Peyer's patch (tissue), 4 donors: Measurements from ENCODE around the gene DCDC2.

Source experiments
- CTCF ChIP-seq, 6 experiments: fragments of 450-650 bp in 4 of 6; fragments of 200-600 bp in 2 of 6; sonication (generic) in 1 of 6; IDR thresholded peaks; one replicate each; pipeline ENCODE4 v1.5.1; 2017 to 2019; ENCODE audit warnings: antibody characterized with exemption in 6 of 6, mild to moderate bottlenecking in 3 of 6, moderate library complexity in 1 of 6
- POLR2A ChIP-seq, 2 donors: fragments of 450-650 bp; IDR thresholded peaks; one replicate each; pipeline ENCODE4 v1.5.1; 2017; ENCODE audit warnings: antibody characterized with exemption in 2 of 2, mild to moderate bottlenecking in 2 of 2, moderate library complexity in 2 of 2

DNA sequence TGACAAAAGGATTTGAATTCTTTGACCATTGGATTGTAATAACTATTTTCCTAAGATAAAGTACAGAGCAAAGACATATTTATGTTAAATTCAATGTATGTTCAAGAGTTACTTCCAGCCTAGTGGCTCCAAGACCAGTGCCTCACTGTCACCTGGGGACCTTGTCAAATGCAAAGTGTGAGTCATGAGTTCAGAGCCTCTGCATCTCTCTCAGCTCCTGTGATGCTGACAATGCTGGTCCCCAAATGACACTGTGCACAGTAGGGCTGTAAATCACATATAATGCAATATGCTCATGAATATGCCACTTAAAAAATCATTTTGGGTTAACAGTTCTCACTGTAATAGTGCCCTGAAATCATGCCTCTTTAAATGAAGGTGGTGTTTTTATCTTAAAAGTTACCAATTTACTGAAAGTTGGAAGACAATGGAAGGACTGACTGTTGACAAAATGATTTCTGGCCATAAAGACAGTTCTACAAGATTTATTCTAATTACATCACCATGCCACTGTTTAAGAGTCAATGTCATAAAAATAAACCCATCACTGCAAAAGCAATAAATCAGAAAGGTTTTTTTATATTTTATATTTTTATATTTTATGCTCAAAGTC is 169.8 kb downstream of the DCDC2 start:
- TF ChIP-seq POLR2A (IDR thresholded peaks at IDR 0.05) (no peak), CTCF (IDR thresholded peaks at IDR 0.05) (no peak)
